ENCODE measurements around the gene RAET1L. TPM values are rescaled to one million over a fixed set of nuclear protein-coding genes. Genes with fewer than 3 reads are reported as not detected.

Gene RAET1L
- total RNA-seq, 1 experiment from 2014 or later = not detected

- TF ChIP-seq CTCF (conservative IDR thresholded peaks at IDR 0.05; ENCODE audit: low read depth, low read length) = no peak
- no peak for TF ChIP-seq EZH2 (IDR thresholded peaks at IDR 0.05; ENCODE audit: borderline replicate concordance, low read depth, low read length, poor library complexity, severe bottlenecking)
- intact Hi-C loops (cut with micrococcal nuclease; ENCODE audit: unreplicated experiment) = no loop called here
- POLR2A ChIA-PET (ENCODE audit: low non-redundant PET) = interaction anchor here (0.6 to 0.7 kb wide), 2 partner anchors 341 to 582 kb away, joined by 8 to 14 read pairs; no protein-coding TSS in a partner anchor
- H3K36me3 ChIP-seq (ENCODE audit: insufficient read depth, low read length, poor library complexity, severe bottlenecking) = no peaks in the 10 kb centered on the region
- no peak overlapping the region for H3K4me3 ChIP-seq (ENCODE audit: low read depth, low read length, poor library complexity, severe bottlenecking)
- no TSS peak for BruUV-seq (replicated peaks)
- CTCF ChIA-PET = interaction anchor here (0.6 to 1.1 kb wide), 2 partner anchors 12 to 26 kb away, joined by 3 to 4 read pairs; no protein-coding TSS in a partner anchor
- no peaks in the 10 kb centered on the region for H3K4me1 ChIP-seq (ENCODE audit: insufficient read depth, low read length, poor library complexity, severe bottlenecking)
- DNase-seq (ENCODE audit: low spot score) = no peak
- peaks cover 86% of the 10 kb centered on the region for H3K27me3 ChIP-seq (replicated peaks; ENCODE audit: insufficient read depth, low read depth, low read length, poor library complexity)
- no peaks in the 10 kb centered on the region for H3K9me3 ChIP-seq (ENCODE audit: low read depth, low read length, poor library complexity, severe bottlenecking)
- no peak overlapping the region for H3K27ac ChIP-seq (ENCODE audit: low read depth, low read length, poor library complexity, severe bottlenecking)
Measured at GRCh38 chr6:150055131-150055530, 29.8 kb upstream of the RAET1L start.

- no peaks in the 10 kb centered on the region for H3K36me3 ChIP-seq (ENCODE audit: insufficient read depth, low read length, poor library complexity, severe bottlenecking)
- peaks cover 73% of the 10 kb centered on the region for H3K27me3 ChIP-seq (replicated peaks; ENCODE audit: insufficient read depth, low read depth, low read length, poor library complexity)
- ChIA-PET CTCF (interaction anchor here (0.8 kb wide), 1 partner anchor 11 kb away, joined by 6 read pairs; no protein-coding TSS in a partner anchor), POLR2A (ENCODE audit: low non-redundant PET) (no interaction called here)
- BruUV-seq (replicated peaks) = no TSS peak
- H3K4me1 ChIP-seq (ENCODE audit: insufficient read depth, low read length, poor library complexity, severe bottlenecking) = no peaks in the 10 kb centered on the region
- H3K9me3 ChIP-seq (ENCODE audit: low read depth, low read length, poor library complexity, severe bottlenecking) = no peaks in the 10 kb centered on the region
- no peak for DNase-seq (ENCODE audit: low spot score)
- no peak overlapping the region for H3K27ac ChIP-seq (ENCODE audit: low read depth, low read length, poor library complexity, severe bottlenecking)
- H3K4me3 ChIP-seq (ENCODE audit: low read depth, low read length, poor library complexity, severe bottlenecking) = no peak overlapping the region
- no peak for TF ChIP-seq EZH2 (IDR thresholded peaks at IDR 0.05; ENCODE audit: borderline replicate concordance, low read depth, low read length, poor library complexity, severe bottlenecking)
- no peak for TF ChIP-seq CTCF (conservative IDR thresholded peaks at IDR 0.05; ENCODE audit: low read depth, low read length)
- intact Hi-C loops (cut with micrococcal nuclease; ENCODE audit: unreplicated experiment) = loop anchor here (2.0 kb wide), 1 partner anchor 19 kb away; no protein-coding TSS in a partner anchor
Measured at GRCh38 chr6:150053450-150053849, 28.1 kb upstream of the RAET1L start.

- intact Hi-C loops (cut with micrococcal nuclease; ENCODE audit: unreplicated experiment) = no loop called here
- Histone ChIP-seq H3K9me3 (ENCODE audit: low read depth, low read length, poor library complexity, severe bottlenecking) (no peaks in the 10 kb centered on the region), H3K4me3 (ENCODE audit: low read depth, low read length, poor library complexity, severe bottlenecking) (no peak overlapping the region), H3K27ac (ENCODE audit: low read depth, low read length, poor library complexity, severe bottlenecking) (no peak overlapping the region), H3K36me3 (ENCODE audit: insufficient read depth, low read length, poor library complexity, severe bottlenecking) (no peaks in the 10 kb centered on the region), H3K4me1 (ENCODE audit: insufficient read depth, low read length, poor library complexity, severe bottlenecking) (no peaks in the 10 kb centered on the region), H3K27me3 (replicated peaks; ENCODE audit: insufficient read depth, low read depth, low read length, poor library complexity) (peaks cover 47% of the 10 kb centered on the region)
- CTCF ChIA-PET = no interaction called here
- no peak for DNase-seq (ENCODE audit: low spot score)
- TF ChIP-seq EZH2 (IDR thresholded peaks at IDR 0.05; ENCODE audit: borderline replicate concordance, low read depth, low read length, poor library complexity, severe bottlenecking) = no peak
- BruUV-seq (replicated peaks) = no TSS peak
- POLR2A ChIA-PET (ENCODE audit: low non-redundant PET) = no interaction called here
Measured at GRCh38 chr6:150050846-150051245, 25.5 kb upstream of the RAET1L start.

- Histone ChIP-seq H3K4me3 (ENCODE audit: low read depth, low read length, poor library complexity, severe bottlenecking) (no peak overlapping the region), H3K27me3 (replicated peaks; ENCODE audit: insufficient read depth, low read depth, low read length, poor library complexity) (peaks cover 23% of the 10 kb centered on the region), H3K27ac (ENCODE audit: low read depth, low read length, poor library complexity, severe bottlenecking) (no peak overlapping the region), H3K4me1 (ENCODE audit: insufficient read depth, low read length, poor library complexity, severe bottlenecking) (no peaks in the 10 kb centered on the region), H3K9me3 (ENCODE audit: low read depth, low read length, poor library complexity, severe bottlenecking) (no peaks in the 10 kb centered on the region), H3K36me3 (ENCODE audit: insufficient read depth, low read length, poor library complexity, severe bottlenecking) (no peaks in the 10 kb centered on the region)
- intact Hi-C loops (cut with micrococcal nuclease; ENCODE audit: unreplicated experiment) = no loop called here
- ChIA-PET POLR2A (ENCODE audit: low non-redundant PET) (no interaction called here), CTCF (no interaction called here)
- DNase-seq (ENCODE audit: low spot score) = no peak
- no TSS peak for BruUV-seq (replicated peaks)
- TF ChIP-seq EZH2 (IDR thresholded peaks at IDR 0.05; ENCODE audit: borderline replicate concordance, low read depth, low read length, poor library complexity, severe bottlenecking) (no peak), CTCF (conservative IDR thresholded peaks at IDR 0.05; ENCODE audit: low read depth, low read length) (no peak)
Measured at GRCh38 chr6:150048099-150048498, 22.8 kb upstream of the RAET1L start.

All from A673 (cell line).